Skeletal muscle satellite cell (primary cell): ENCODE data around the gene BSND.

ENCODE experiments used
- H3K27me3 ChIP-seq: 2 replicates; pipeline ENCODE4 v1.7.0; 2013; ENCODE audit warnings: low read length; ENCODE audit not compliant: control insufficient read depth, insufficient read depth
- H3K36me3 ChIP-seq: 2 replicates; pipeline ENCODE4 v1.7.0; 2013; ENCODE audit warnings: mild to moderate bottlenecking, control low read depth, low read length; ENCODE audit not compliant: insufficient read depth
- H3K4me1 ChIP-seq: 2 replicates; pipeline ENCODE4 v1.7.0; 2013; ENCODE audit warnings: low read length; ENCODE audit not compliant: control insufficient read depth, insufficient read depth
- H3K4me2 ChIP-seq: 2 replicates; pipeline ENCODE4 v1.7.0; 2013; ENCODE audit warnings: mild to moderate bottlenecking, low read length
- H3K4me3 ChIP-seq: 2 replicates; pipeline ENCODE4 v1.7.0; 2013; ENCODE audit warnings: low read length
- H3K9ac ChIP-seq: 2 replicates; pipeline ENCODE4 v1.7.0; 2013; ENCODE audit warnings: mild to moderate bottlenecking, low read depth, low read length, moderate library complexity
- H3K9me3 ChIP-seq: replicated peaks from 2 replicates; pipeline ENCODE4 v1.7.0; 2013; ENCODE audit warnings: mild to moderate bottlenecking, control low read depth, low read length

BSND gene

GRCh38 chr1:55053265-55053954 is 54.7 kb downstream of the BSND start:
- peaks cover 11% of the 10 kb centered on the region for H3K27me3 ChIP-seq
- no peaks in the 10 kb centered on the region for H3K4me1 ChIP-seq
- H3K4me2 ChIP-seq = no peak overlapping the region
- no peaks in the 10 kb centered on the region for H3K9me3 ChIP-seq
- H3K4me3 ChIP-seq = no peak overlapping the region
- H3K9ac ChIP-seq = no peak overlapping the region
- H3K36me3 ChIP-seq = no peaks in the 10 kb centered on the region

- H3K4me2 ChIP-seq = no peak overlapping the region
- no peaks in the 10 kb centered on the region for H3K9me3 ChIP-seq
- H3K4me1 ChIP-seq = no peaks in the 10 kb centered on the region
- no peak overlapping the region for H3K4me3 ChIP-seq
- peaks cover 11% of the 10 kb centered on the region for H3K27me3 ChIP-seq
- no peaks in the 10 kb centered on the region for H3K36me3 ChIP-seq
- H3K9ac ChIP-seq = no peak overlapping the region
Observed at GRCh38 chr1:55054396-55054795, 55.7 kb downstream of the BSND start.

DNA sequence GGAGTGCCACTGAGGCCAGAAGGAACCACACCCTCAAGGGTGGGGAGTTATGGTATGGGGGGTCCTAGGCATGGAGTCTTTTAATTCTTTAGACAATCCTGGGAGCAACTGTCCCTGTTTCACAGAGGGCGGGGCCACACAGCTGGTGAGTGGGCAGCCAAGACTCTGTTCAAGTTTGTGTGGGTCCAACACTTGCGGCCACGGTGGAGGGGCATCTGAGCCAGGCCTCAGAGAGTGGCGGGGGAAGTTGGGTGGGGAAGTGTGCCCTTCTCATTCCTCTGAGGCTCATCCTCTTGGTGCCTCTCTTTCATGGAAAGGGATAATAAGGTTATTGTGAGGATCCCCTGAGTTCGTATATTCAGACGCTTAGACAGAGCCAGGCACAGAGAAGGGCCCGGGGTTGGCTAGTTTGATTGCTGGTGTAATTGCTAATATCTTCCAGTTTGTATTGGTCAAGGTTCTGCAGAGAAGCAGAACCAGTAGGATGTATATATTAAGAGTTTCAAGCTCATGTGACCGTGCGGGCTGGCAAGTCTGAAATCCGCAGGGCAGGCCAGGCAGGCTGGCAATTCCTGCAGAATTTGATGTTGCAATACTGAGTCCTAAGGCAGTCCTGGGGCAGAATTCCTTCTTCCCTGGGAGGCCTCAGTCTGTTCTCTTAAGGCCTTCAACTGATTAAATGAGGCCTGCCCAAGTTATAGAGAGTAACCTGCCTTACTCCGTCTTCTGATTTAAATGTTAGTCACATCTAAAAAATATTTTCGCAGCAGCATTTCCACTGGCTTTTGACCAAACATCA is 56.5 kb downstream of the BSND start:
- peaks cover 7% of the 10 kb centered on the region for H3K27me3 ChIP-seq
- H3K4me1 ChIP-seq = no peaks in the 10 kb centered on the region
- H3K9me3 ChIP-seq = no peaks in the 10 kb centered on the region
- no peak overlapping the region for H3K4me2 ChIP-seq
- H3K36me3 ChIP-seq = no peaks in the 10 kb centered on the region
- H3K9ac ChIP-seq = no peak overlapping the region
- H3K4me3 ChIP-seq = no peak overlapping the region

- Histone ChIP-seq H3K9ac (no peak overlapping the region), H3K4me3 (no peak overlapping the region), H3K27me3 (peaks cover 2% of the 10 kb centered on the region), H3K4me2 (no peak overlapping the region), H3K9me3 (no peaks in the 10 kb centered on the region), H3K36me3 (no peaks in the 10 kb centered on the region), H3K4me1 (no peaks in the 10 kb centered on the region)
Observed at GRCh38 chr1:55055951-55056631, 57.4 kb downstream of the BSND start.

DNA sequence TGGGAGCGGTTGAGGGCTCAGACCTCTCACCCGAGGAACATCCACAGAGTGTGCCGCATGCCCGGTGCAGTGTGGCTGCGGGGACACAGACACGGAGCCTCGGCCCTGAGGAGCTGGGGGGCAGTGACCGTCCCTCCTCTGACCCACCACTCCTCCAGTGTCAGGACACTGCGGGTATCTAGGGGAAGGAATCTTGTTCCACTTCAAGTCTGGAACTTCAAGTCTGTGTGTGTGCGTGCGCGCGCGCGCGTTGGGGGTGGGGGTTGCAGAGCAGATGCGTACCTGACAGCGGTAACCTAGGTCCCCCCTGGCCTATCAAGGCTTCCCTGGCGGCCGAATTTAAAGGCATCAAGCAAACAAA is 57.9 kb downstream of the BSND start:
- no peaks in the 10 kb centered on the region for H3K27me3 ChIP-seq
- no peaks in the 10 kb centered on the region for H3K36me3 ChIP-seq
- H3K9me3 ChIP-seq = no peaks in the 10 kb centered on the region
- H3K4me1 ChIP-seq = no peaks in the 10 kb centered on the region
- H3K9ac ChIP-seq = no peak overlapping the region
- H3K4me2 ChIP-seq = no peak overlapping the region
- H3K4me3 ChIP-seq = no peak overlapping the region

DNA sequence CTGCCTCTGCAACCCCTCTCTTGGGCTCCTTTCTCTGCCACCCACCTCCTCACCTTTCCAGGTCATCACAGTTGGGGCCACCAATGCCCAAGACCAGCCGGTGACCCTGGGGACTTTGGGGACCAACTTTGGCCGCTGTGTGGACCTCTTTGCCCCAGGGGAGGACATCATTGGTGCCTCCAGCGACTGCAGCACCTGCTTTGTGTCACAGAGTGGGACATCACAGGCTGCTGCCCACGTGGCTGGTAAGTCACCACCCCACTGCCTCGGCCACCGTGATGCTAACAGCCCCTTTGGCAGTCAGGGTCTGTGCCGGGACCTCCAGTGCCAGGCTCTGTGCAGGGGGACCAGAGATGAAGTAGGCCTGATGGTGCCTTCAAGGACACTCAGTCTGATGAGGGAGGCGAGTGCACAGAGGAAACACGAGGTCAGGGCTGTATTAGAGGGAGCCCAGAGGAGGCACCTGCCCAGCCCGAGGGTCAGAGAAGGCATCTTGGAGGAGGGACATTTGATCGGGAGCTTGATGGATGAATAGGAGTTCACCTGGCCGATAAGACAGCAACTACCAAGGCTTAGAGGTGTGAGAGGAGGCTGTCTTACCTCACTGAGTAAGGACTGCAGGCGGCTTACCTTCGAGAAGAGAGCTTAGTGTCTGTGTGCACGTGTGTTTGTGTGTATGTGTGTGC is 58.7 kb downstream of the BSND start:
- no peak overlapping the region for H3K4me3 ChIP-seq
- no peaks in the 10 kb centered on the region for H3K9me3 ChIP-seq
- H3K27me3 ChIP-seq = no peaks in the 10 kb centered on the region
- no peak overlapping the region for H3K4me2 ChIP-seq
- H3K4me1 ChIP-seq = no peaks in the 10 kb centered on the region
- no peak overlapping the region for H3K9ac ChIP-seq
- H3K36me3 ChIP-seq = no peaks in the 10 kb centered on the region

DNA sequence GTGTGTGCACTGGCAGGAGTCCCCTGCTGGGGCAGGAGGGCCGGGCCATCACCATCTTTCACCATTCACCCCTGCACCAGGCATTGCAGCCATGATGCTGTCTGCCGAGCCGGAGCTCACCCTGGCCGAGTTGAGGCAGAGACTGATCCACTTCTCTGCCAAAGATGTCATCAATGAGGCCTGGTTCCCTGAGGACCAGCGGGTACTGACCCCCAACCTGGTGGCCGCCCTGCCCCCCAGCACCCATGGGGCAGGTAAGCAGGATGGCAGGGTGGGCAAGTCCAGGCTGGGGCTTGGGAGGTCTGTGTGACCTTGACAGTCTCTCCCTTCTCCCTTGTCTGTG is 59.2 kb downstream of the BSND start:
- Histone ChIP-seq H3K36me3 (no peaks in the 10 kb centered on the region), H3K4me2 (no peak overlapping the region), H3K27me3 (no peaks in the 10 kb centered on the region), H3K4me1 (no peaks in the 10 kb centered on the region), H3K4me3 (no peak overlapping the region), H3K9me3 (no peaks in the 10 kb centered on the region), H3K9ac (no peak overlapping the region)

DNA sequence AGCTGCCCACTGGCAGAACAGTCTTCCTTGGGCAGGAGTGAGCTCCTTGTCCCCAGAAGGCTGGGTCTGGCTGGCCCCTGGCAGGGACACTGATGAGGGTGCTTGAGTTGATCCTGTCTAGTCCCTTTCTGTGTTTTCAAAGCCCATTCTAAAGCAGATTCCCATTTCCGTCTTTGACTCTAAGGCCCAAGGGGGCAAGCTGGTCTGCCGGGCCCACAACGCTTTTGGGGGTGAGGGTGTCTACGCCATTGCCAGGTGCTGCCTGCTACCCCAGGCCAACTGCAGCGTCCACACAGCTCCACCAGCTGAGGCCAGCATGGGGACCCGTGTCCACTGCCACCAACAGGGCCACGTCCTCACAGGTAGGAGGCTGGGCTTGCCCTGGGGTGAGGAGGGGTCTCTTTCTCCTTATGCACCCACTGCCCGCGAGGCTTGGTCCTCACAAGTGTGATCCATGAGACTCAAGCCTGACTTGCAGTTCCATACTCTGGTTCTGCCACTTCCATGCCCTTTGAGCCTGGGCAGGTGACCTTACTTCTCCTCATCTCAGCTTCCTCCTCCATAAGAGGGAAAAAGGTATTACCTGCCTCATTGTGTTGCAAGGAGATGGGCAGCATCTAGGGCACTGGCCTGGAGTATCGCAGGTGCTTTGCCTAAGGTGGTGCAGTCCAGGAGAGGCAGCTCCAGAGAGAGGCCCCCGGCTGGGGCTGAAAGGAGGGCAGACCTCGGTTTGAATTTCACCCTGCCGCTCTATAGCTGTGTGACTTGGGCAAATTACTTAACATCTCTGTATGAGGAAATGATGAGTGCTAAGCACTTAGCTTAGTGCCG is 60.8 kb downstream of the BSND start:
- no peak overlapping the region for H3K9ac ChIP-seq
- no peak overlapping the region for H3K4me3 ChIP-seq
- no peaks in the 10 kb centered on the region for H3K9me3 ChIP-seq
- H3K4me1 ChIP-seq = no peaks in the 10 kb centered on the region
- H3K27me3 ChIP-seq = no peaks in the 10 kb centered on the region
- H3K4me2 ChIP-seq = no peak overlapping the region
- no peaks in the 10 kb centered on the region for H3K36me3 ChIP-seq

- Histone ChIP-seq H3K4me3 (no peak overlapping the region), H3K9ac (no peak overlapping the region), H3K4me1 (no peaks in the 10 kb centered on the region), H3K27me3 (no peaks in the 10 kb centered on the region), H3K36me3 (no peaks in the 10 kb centered on the region), H3K9me3 (no peaks in the 10 kb centered on the region), H3K4me2 (no peak overlapping the region)
Observed at GRCh38 chr1:55060133-55060999, 61.6 kb downstream of the BSND start.

GRCh38 chr1:55061000-55061705 is 62.4 kb downstream of the BSND start:
- H3K27me3 ChIP-seq = no peaks in the 10 kb centered on the region
- no peak overlapping the region for H3K9ac ChIP-seq
- H3K36me3 ChIP-seq = peaks cover 6% of the 10 kb centered on the region
- H3K9me3 ChIP-seq = no peaks in the 10 kb centered on the region
- no peaks in the 10 kb centered on the region for H3K4me1 ChIP-seq
- no peak overlapping the region for H3K4me3 ChIP-seq
- no peak overlapping the region for H3K4me2 ChIP-seq
